Ovary (tissue), 9 donors: ENCODE results near the gene STUM. TPM values are rescaled to one million over a fixed set of nuclear protein-coding genes. Genes with fewer than 3 reads are reported as not detected.

Source experiments
- DNase-seq, 5 donors: peaks; one replicate each; pipeline ENCODE4 v3.0.0-alpha.2; 2019 to 2020
- H3K27ac ChIP-seq, 2 donors: fragments of 200-600 bp; one replicate each; pipeline versions ENCODE4 v1.5.1 to v1.8.0; 2019 to 2022
- H3K27me3 ChIP-seq: fragments of 200-600 bp; one replicate; pipeline ENCODE4 v1.8.0; 2022
- H3K36me3 ChIP-seq: fragments of 200-600 bp; sonication (generic); one replicate; pipeline ENCODE4 v1.5.1; 2019
- H3K4me1 ChIP-seq: one replicate; pipeline ENCODE4 v1.8.1; 2013; ENCODE audit warnings: mild to moderate bottlenecking, moderate library complexity; ENCODE audit not compliant: insufficient read depth
- H3K4me3 ChIP-seq: fragments of 200-600 bp; sonication (generic); one replicate; pipeline ENCODE4 v1.5.1; 2017
- H3K9me3 ChIP-seq, 2 donors: fragments of 200-600 bp in 1 of 2; sonication (generic) in 1 of 2; one replicate each; pipeline versions ENCODE4 v1.5.1 to v1.8.1; 2013 to 2019; ENCODE audit warnings: mild to moderate bottlenecking in 1 of 2, moderate library complexity in 1 of 2
- CTCF ChIP-seq, 3 donors: fragments of 450-650 bp in 2 of 3; fragments of 200-600 bp in 1 of 3; IDR thresholded peaks; one replicate each; pipeline versions ENCODE4 v1.5.1 to v1.8.0; 2016 to 2022; ENCODE audit warnings: antibody characterized with exemption in 3 of 3, mild to moderate bottlenecking in 1 of 3
- EP300 ChIP-seq: sonication (generic); formaldehyde crosslinking; IDR thresholded peaks from one replicate; pipeline ENCODE4 v1.6.1; 2017; ENCODE audit warnings: antibody characterized with exemption
- POLR2A ChIP-seq: fragments of 450-650 bp; IDR thresholded peaks from one replicate; pipeline ENCODE4 v1.6.1; 2017; ENCODE audit warnings: antibody characterized with exemption, mild to moderate bottlenecking, moderate library complexity
- WGBS, 3 donors: extraction: QIAGEN DNeasy Blood & Tissue Kit in 1 of 3; methylation state at CpG; one replicate each; pipeline versions ENCODE4 v1.1.5 to v1.1.7; 2013 to 2017; 5-methylcytosine and 5-hydroxymethylcytosine counted together
- intact Hi-C, 4 donors: fragments of 100-400 bp; cut with DNase I; formaldehyde crosslinking; loops; one replicate each; pipeline versions ENCODE4 v1.11.0 to v1.15.1; 2022 to 2023
- polyA plus RNA-seq, 2 donors: library from polyadenylated mRNA; stranded (reverse); fragments of 200-250 nt in 1 of 2; fragments of 350-450 nt in 1 of 2; fragmentation: Illumina TruSeq in 1 of 2; extraction: RNeasy Lipid Tissue Mini Kit (QIAGEN cat#74804) in 1 of 2; gene quantifications; one replicate each; pipeline ENCODE4 v1.2.3, GENCODE V29; 2013 to 2014
- total RNA-seq, 7 donors: library from RNA; depleted of rRNA in 2 of 7; stranded (reverse); fragments of >200 nt in 2 of 7; fragmentation: NEBNext Ultra II Directional in 3 of 7; extraction: Animal tissue kit (Norgen Biotek cat#: 25700) in 3 of 7; gene quantifications; one replicate each; pipeline versions ENCODE4 v1.1.0 to v1.2.4, GENCODE V29; 2016 to 2023
- donor health status: DM: no; HTN: no; CAD: no; lungs with moderate emphysema.
- donor health status: DM: no; HTN: no; CAD: no.
- donor health status: Bipolar disorder and iron deficiency.
- donor health status: DM: yes; HTN: yes; CAD: no.
- donor health status: DM: no; HTN: no; CAD: no.
- donor health status: DM: yes; HTN: yes; CAD: no.

STUM gene
- total and polyA plus RNA-seq, 9 donors: 0.24 to 6.1 (median 2.5) TPM

- no peaks in the 10 kb centered on the region for H3K4me1 ChIP-seq
- no peaks in the 10 kb centered on the region for H3K27me3 ChIP-seq
- H3K4me3 ChIP-seq: no peak overlapping the region
- WGBS, 3 donors: 50 to 63% (median 54%) methylated on average over 1 of the region's 1 CpG
- intact Hi-C loops: no loop called here
- no peak overlapping the region for H3K27ac ChIP-seq
- H3K9me3 ChIP-seq: no peaks in the 10 kb centered on the region
- TF ChIP-seq EP300: no peak
- no peak for TF ChIP-seq POLR2A
- TF ChIP-seq CTCF (IDR thresholded peaks at IDR 0.05): no peak
- DNase-seq: no peak
- no peaks in the 10 kb centered on the region for H3K36me3 ChIP-seq
Measured at GRCh38 chr1:226510453-226510852, 38.1 kb upstream of the STUM start.

GRCh38 chr1:226511296-226511695, 37.3 kb upstream of the STUM start:
- H3K27ac ChIP-seq: no peak overlapping the region
- H3K36me3 ChIP-seq: no peaks in the 10 kb centered on the region
- intact Hi-C loops: no loop called here
- 91 to 94% (median 93%) methylated on average over 3 of the region's 3 CpGs for WGBS, 3 donors
- H3K9me3 ChIP-seq: no peaks in the 10 kb centered on the region
- no peak overlapping the region for H3K4me3 ChIP-seq
- TF ChIP-seq CTCF (IDR thresholded peaks at IDR 0.05) (no peak), EP300 (no peak), POLR2A (no peak)
- DNase-seq: no peak
- H3K27me3 ChIP-seq: no peaks in the 10 kb centered on the region
- no peaks in the 10 kb centered on the region for H3K4me1 ChIP-seq

GRCh38 chr1:226512076-226512728, 36.4 kb upstream of the STUM start:
- TF ChIP-seq CTCF (IDR thresholded peaks at IDR 0.05): no peak
- TF ChIP-seq POLR2A: no peak
- TF ChIP-seq EP300: no peak
- intact Hi-C loops: no loop called here

GRCh38 chr1:226518375-226518774, 30.2 kb upstream of the STUM start:
- no peaks in the 10 kb centered on the region for H3K27me3 ChIP-seq
- no peaks in the 10 kb centered on the region for H3K36me3 ChIP-seq
- TF ChIP-seq POLR2A: no peak
- no peak for TF ChIP-seq CTCF (IDR thresholded peaks at IDR 0.05)
- TF ChIP-seq EP300: no peak
- WGBS, 3 donors: 91 to 96% (median 92%) methylated on average over 3 of the region's 3 CpGs
- intact Hi-C loops: no loop called here
- no peak overlapping the region for H3K27ac ChIP-seq
- DNase-seq: no peak
- no peaks in the 10 kb centered on the region for H3K9me3 ChIP-seq
- H3K4me3 ChIP-seq: no peak overlapping the region
- no peaks in the 10 kb centered on the region for H3K4me1 ChIP-seq

More at GRCh38 chr1:226512076-226512728, 36.4 kb upstream of the STUM start:
- no peak for DNase-seq
- no peaks in the 10 kb centered on the region for H3K9me3 ChIP-seq
- H3K4me1 ChIP-seq: no peaks in the 10 kb centered on the region
- H3K27ac ChIP-seq: no peak overlapping the region
- no peak overlapping the region for H3K4me3 ChIP-seq
- no peaks in the 10 kb centered on the region for H3K27me3 ChIP-seq
- H3K36me3 ChIP-seq: no peaks in the 10 kb centered on the region
- 87 to 95% (median 93%) methylated on average over 2 of the region's 2 CpGs for WGBS, 3 donors
